ENCODE measurements around the gene ADCY3. TPM values are rescaled to one million over a fixed set of nuclear protein-coding genes. Genes with fewer than 3 reads are reported as not detected.

The ADCY3 gene
- polyA plus RNA-seq, 3 donors: 2.5 to 9.3 (median 3.5) TPM

- TF ChIP-seq, protein P1, sequence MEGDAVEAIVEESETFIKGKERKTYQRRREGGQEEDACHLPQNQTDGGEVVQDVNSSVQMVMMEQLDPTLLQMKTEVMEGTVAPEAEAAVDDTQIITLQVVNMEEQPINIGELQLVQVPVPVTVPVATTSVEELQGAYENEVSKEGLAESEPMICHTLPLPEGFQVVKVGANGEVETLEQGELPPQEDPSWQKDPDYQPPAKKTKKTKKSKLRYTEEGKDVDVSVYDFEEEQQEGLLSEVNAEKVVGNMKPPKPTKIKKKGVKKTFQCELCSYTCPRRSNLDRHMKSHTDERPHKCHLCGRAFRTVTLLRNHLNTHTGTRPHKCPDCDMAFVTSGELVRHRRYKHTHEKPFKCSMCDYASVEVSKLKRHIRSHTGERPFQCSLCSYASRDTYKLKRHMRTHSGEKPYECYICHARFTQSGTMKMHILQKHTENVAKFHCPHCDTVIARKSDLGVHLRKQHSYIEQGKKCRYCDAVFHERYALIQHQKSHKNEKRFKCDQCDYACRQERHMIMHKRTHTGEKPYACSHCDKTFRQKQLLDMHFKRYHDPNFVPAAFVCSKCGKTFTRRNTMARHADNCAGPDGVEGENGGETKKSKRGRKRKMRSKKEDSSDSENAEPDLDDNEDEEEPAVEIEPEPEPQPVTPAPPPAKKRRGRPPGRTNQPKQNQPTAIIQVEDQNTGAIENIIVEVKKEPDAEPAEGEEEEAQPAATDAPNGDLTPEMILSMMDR (IDR thresholded peaks at IDR 0.05): no peak
- H3K27ac Mint-ChIP-seq: peak overlapping the region in 6 of 7 donors; percentile 53 to 91 (median 73)
- 51% methylated on average over 7 of the region's 9 CpGs for WGBS (ENCODE audit: insufficient coverage)
Observed at GRCh38 chr2:24818721-24819167, 101.3 kb downstream of the ADCY3 start.

GRCh38 chr2:24816884-24817283 is 103.2 kb downstream of the ADCY3 start:
- TF ChIP-seq, protein P1 (IDR thresholded peaks at IDR 0.05): no peak
- peaks cover 22% of the 10 kb centered on the region for H3K79me2 ChIP-seq (ENCODE audit: insufficient read depth, low read length)
- Mint-ChIP-seq H3K36me3 (peaks cover 52 to 85% of the 10 kb centered on the region in 2 donors), H3K9me3 (no peaks in the 10 kb centered on the region), H3K4me3 (no peak overlapping the region), H3K4me1 (peaks cover 23% of the 10 kb centered on the region), H3K27me3 (ENCODE audit: low read depth in 3 of 3) (no peaks in the 10 kb centered on the region), H3K27ac (peak overlapping the region in 4 of 7 donors; percentile 22 to 64 (median 54))
- intact Hi-C loops (cut with micrococcal nuclease): no loop called here
- H3K4me2 ChIP-seq (replicated peaks; ENCODE audit: extremely low read depth, low read length, poor library complexity, severe bottlenecking): no peak overlapping the region
- peak overlapping the region in 1 of 2 donors; percentile 59 for H3K27ac ChIP-seq (ENCODE audit: low read depth in 1 of 2, low read length in 2 of 2)
- H3K27me3 ChIP-seq (ENCODE audit: control insufficient read depth in 2 of 2, insufficient read depth in 2 of 2, low read length in 2 of 2): no peaks in the 10 kb centered on the region
- WGBS (ENCODE audit: insufficient coverage): no CpG with 5 or more reads among the region's 4 CpGs
- H4K20me1 ChIP-seq (ENCODE audit: insufficient read depth, low read length): no peaks in the 10 kb centered on the region
- no peak overlapping the region for H3K4me3 ChIP-seq (replicated peaks in 1 of 3; ENCODE audit: low read depth in 2 of 3, low read length in 3 of 3)
- no peak overlapping the region for H2AFZ ChIP-seq (ENCODE audit: insufficient read depth, low read depth, low read length, poor library complexity, severe bottlenecking)
- H3K9me3 ChIP-seq (replicated peaks in 1 of 2; ENCODE audit: control insufficient read depth in 1 of 2, insufficient read depth in 1 of 2, low read length in 2 of 2): no peaks in the 10 kb centered on the region
- no peak for DNase-seq
- no peak overlapping the region for H3K9ac ChIP-seq (ENCODE audit: insufficient read depth, low read length, poor library complexity, severe bottlenecking)
- peaks cover 32 to 75% of the 10 kb centered on the region in 2 donors for H3K36me3 ChIP-seq (replicated peaks in 1 of 2; ENCODE audit: control insufficient read depth in 1 of 2, insufficient read depth in 2 of 2, low read length in 2 of 2)
- H3K4me1 ChIP-seq (ENCODE audit: control insufficient read depth in 1 of 2, insufficient read depth in 2 of 2, low read length in 2 of 2): peaks cover 17 to 21% of the 10 kb centered on the region in 2 donors

More at GRCh38 chr2:24818721-24819167, 101.3 kb downstream of the ADCY3 start:
- H3K27me3 ChIP-seq (ENCODE audit: control insufficient read depth in 2 of 2, insufficient read depth in 2 of 2, low read length in 2 of 2): no peaks in the 10 kb centered on the region
- no peaks in the 10 kb centered on the region for H3K9me3 ChIP-seq (replicated peaks in 1 of 2; ENCODE audit: control insufficient read depth in 1 of 2, insufficient read depth in 1 of 2, low read length in 2 of 2)
- H3K79me2 ChIP-seq (ENCODE audit: insufficient read depth, low read length): peaks cover 4% of the 10 kb centered on the region
- Mint-ChIP-seq H3K36me3 (peaks cover 65 to 90% of the 10 kb centered on the region in 2 donors), H3K4me3 (peak overlapping the region; percentile 9 to 40), H3K4me1 (peaks cover 23% of the 10 kb centered on the region), H3K9me3 (no peaks in the 10 kb centered on the region), H3K27me3 (ENCODE audit: low read depth in 3 of 3) (no peaks in the 10 kb centered on the region)
- peaks cover 17 to 21% of the 10 kb centered on the region in 2 donors for H3K4me1 ChIP-seq (ENCODE audit: control insufficient read depth in 1 of 2, insufficient read depth in 2 of 2, low read length in 2 of 2)
- no peak overlapping the region for H3K4me2 ChIP-seq (replicated peaks; ENCODE audit: extremely low read depth, low read length, poor library complexity, severe bottlenecking)
- DNase-seq: no peak
- peak overlapping the region; percentile 46 for H2AFZ ChIP-seq (ENCODE audit: insufficient read depth, low read depth, low read length, poor library complexity, severe bottlenecking)
- peak overlapping the region; percentile 59 to 67 for H3K27ac ChIP-seq (ENCODE audit: low read depth in 1 of 2, low read length in 2 of 2)
- intact Hi-C loops (cut with micrococcal nuclease): no loop called here
- no peaks in the 10 kb centered on the region for H4K20me1 ChIP-seq (ENCODE audit: insufficient read depth, low read length)
- H3K4me3 ChIP-seq (replicated peaks in 1 of 3; ENCODE audit: low read depth in 2 of 3, low read length in 3 of 3): no peak overlapping the region
- peaks cover 39 to 87% of the 10 kb centered on the region in 2 donors for H3K36me3 ChIP-seq (replicated peaks in 1 of 2; ENCODE audit: control insufficient read depth in 1 of 2, insufficient read depth in 2 of 2, low read length in 2 of 2)
- peak overlapping the region; percentile 11 for H3K9ac ChIP-seq (ENCODE audit: insufficient read depth, low read length, poor library complexity, severe bottlenecking)
